Measurements from ENCODE around the gene IGSF21.

Gene IGSF21

GRCh38 chr1:18097206-18097605, 10.4 kb upstream of the IGSF21 start:
- no peak for FAIRE-seq

GRCh38 chr1:18099026-18099425, 8.6 kb upstream of the IGSF21 start:
- FAIRE-seq: no peak

- no peak for FAIRE-seq
Observed at GRCh38 chr1:18100060-18100459, 7.5 kb upstream of the IGSF21 start.

GRCh38 chr1:18100491-18101063, 7.0 kb upstream of the IGSF21 start:
- no peak for FAIRE-seq

- no peak for FAIRE-seq
Observed at GRCh38 chr1:18101508-18101907, 6.1 kb upstream of the IGSF21 start.

GRCh38 chr1:18103788-18104421, 3.7 kb upstream of the IGSF21 start:
- no peak for FAIRE-seq

- no peak for FAIRE-seq
Observed at GRCh38 chr1:18104546-18105100, 3.0 kb upstream of the IGSF21 start.

- FAIRE-seq: no peak
Observed at GRCh38 chr1:18105196-18105595, 2.4 kb upstream of the IGSF21 start.

- no peak for FAIRE-seq
Observed at GRCh38 chr1:18108299-18109057, 880 bp downstream of the IGSF21 start.

GRCh38 chr1:18109058-18109755, 1.6 kb downstream of the IGSF21 start:
- no peak for FAIRE-seq

GRCh38 chr1:18109756-18110597, 2.4 kb downstream of the IGSF21 start:
- FAIRE-seq: no peak

GRCh38 chr1:18110598-18110939, 3.0 kb downstream of the IGSF21 start:
- no peak for FAIRE-seq

GRCh38 chr1:18110968-18111367, 3.4 kb downstream of the IGSF21 start:
- FAIRE-seq: no peak

GRCh38 chr1:18111605-18112297, 4.2 kb downstream of the IGSF21 start:
- FAIRE-seq: no peak

GRCh38 chr1:18112611-18113010, 5.0 kb downstream of the IGSF21 start:
- FAIRE-seq: no peak

- FAIRE-seq: no peak
Observed at GRCh38 chr1:18114726-18115410, 7.3 kb downstream of the IGSF21 start.

- FAIRE-seq: no peak
Observed at GRCh38 chr1:18116777-18117176, 9.2 kb downstream of the IGSF21 start.

- no peak for FAIRE-seq
Observed at GRCh38 chr1:18118078-18118477, 10.5 kb downstream of the IGSF21 start.

GRCh38 chr1:18118491-18118890, 10.9 kb downstream of the IGSF21 start:
- FAIRE-seq: no peak

GRCh38 chr1:18119289-18119688, 11.7 kb downstream of the IGSF21 start:
- FAIRE-seq: no peak

GRCh38 chr1:18119771-18120377, 12.3 kb downstream of the IGSF21 start:
- no peak for FAIRE-seq

Data from endometrium (tissue), 2 donors.